Measurements from ENCODE around the gene FBXL12. TPM values are rescaled to one million over a fixed set of nuclear protein-coding genes. Genes with fewer than 3 reads are reported as not detected.

The FBXL12 gene, protein sequence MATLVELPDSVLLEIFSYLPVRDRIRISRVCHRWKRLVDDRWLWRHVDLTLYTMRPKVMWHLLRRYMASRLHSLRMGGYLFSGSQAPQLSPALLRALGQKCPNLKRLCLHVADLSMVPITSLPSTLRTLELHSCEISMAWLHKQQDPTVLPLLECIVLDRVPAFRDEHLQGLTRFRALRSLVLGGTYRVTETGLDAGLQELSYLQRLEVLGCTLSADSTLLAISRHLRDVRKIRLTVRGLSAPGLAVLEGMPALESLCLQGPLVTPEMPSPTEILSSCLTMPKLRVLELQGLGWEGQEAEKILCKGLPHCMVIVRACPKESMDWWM
- total RNA-seq, result 18.8 and 19.6 TPM in 2 replicates

DNA sequence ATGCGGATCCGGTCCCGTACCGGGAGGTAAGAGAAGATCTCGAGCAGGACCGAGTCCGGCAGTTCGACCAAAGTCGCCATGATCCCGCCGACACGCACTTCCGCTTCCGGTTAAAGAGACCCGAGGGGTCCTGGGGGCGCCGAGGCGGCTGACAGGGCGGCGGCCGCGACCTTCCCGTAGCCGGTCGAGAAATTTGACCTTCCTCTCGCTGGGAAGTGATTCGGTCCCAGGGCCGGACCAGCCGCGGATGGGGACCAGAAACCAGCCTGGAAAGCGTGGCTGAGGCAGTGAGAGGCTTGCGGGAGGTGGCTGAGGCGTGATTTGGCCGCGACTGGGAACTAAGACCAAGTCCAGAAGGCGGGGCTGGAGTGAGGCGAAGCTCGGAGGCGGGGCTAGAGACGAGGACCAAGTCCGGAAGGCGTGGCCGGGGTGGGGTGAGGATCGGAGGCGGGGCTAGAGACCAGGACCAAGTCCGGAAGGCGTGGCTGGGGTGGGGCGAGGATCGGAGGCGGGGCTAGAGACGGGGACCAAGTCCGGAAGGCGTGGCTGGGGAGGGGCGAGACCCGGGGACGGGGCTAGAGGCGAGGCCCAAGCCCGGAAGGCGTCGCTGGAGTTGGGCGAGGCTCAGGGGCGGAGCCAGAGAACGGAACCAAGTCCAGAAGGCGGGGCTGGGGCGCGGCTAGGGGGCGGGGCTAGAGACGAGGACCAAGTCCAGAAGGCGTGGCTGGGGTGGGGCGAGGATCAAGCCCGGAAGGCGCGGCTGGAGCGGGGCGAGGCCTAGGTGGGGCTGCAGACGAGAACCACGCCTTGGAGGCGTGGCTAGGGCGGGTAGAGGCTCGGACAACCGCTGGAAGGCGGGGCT, at the start of gene FBXL12:
TSS of gene FBXL12 (minus strand) at position 346 of the 862 bp plus-strand sequence. CDS start at position 80, 266 bp downstream.

DNA sequence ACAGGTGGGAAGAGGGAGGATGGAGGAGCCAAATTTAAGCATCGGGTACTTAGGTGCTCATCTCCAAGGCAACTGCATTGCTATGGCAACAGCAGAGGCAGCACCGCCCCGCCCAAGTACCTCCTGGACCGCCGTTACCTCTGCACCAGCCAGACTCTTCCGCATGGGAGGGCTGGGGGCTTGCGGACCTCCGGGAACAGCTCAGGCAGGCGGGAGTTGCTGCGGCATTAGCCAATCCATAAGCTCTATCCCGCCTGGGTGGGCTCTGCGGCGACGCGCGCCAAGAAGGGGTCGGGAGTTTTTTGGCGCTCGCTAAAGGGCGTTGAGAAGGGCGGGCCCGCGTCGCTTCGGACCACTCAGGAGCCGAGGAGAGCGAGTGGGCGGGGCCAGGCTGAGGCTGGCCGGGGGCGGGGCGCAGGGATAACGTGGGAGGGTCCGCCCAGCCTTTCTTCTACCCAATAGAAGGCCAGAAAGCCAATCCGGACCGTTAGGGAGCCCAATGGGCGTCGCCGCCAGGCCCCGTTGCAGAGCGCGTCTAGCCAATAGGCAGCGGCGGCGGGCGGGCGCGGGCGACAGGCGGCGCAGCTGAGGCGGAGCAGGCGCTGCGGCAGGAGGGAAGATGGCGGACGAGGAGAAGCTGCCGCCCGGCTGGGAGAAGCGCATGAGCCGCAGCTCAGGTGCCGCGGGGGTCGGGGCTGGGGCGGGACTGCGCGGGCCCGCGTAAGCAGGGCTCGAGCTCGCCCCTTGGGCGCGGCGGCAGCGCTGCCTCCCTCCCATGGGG, 16.0 kb upstream of the FBXL12 start, which contains the start of gene PIN1:
TSS of gene PIN1 (plus strand) at position 593 of the 781 bp plus-strand sequence. CDS start at position 620, 27 bp downstream.

DNA sequence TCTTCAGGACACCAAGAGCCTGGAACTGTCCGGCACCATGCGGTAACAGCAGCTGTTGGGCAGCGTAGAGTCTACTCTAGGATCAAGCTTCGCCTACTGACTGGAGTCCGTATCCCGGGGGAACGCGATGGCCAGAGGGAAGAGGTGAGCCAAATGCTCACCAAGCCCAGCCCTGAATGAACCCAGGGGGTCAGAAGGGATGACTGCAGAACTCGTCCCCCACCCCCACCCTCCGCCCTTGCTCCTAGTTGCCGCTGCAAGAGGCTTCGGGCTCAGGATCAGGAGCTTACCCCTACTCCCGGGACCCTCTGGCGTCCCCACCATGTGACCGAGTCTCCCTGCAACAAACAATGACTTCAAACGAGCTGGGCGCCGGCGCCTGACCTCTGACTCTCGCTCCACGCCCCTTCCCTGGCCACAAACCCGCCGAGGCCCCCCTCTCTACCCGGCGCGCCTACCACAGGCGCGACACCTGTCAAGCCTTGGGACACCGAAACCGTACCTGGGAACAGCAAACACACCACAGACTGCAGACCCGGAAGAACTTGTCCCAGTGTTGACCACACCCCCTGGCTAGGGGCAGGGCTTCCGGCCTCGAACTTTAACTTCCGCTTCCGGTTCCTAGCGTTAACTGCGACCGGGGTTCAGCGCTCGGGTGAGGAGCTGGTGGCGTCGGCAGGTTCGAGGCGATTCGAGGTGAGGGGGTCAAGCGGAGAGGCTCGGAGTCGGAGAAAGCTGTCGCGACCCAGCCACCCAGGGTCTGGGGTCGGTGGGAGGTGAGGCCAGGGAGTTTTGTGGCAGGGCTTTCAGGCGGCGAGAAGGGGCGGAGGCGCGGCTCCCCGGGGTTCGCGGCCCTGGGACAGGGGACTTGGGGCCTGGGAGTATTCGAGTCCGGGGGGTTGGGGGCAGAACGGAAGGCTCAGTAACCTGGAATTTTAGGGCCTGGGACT, 8.7 kb upstream of the FBXL12 start, which contains the start of gene UBL5:
TSS of gene UBL5 (plus strand) at position 630 of the 950 bp plus-strand sequence. CDS start 420 bp downstream, outside the sequence.

GRCh38 chr19:9768175-9769112, 50.4 kb downstream of the FBXL12 start, which contains the start of gene ZNF846:
Gene ZNF846 (minus strand): TSS chr19:9768738. CDS start chr19:9764950, 3,788 bp downstream.

Other genes starting within 250 kb of the FBXL12 start
- gene ZNF121, start 234.6 kb downstream of the FBXL12 start, total RNA-seq, result 41.0 and 45.8 TPM in 2 replicates
- gene ZNF561, start 197.8 kb downstream of the FBXL12 start, total RNA-seq, result 43.3 and 59.1 TPM in 2 replicates
- 26.0 and 28.0 TPM in 2 replicates for gene ZNF562, start 144.0 kb downstream of the FBXL12 start, total RNA-seq
- 7.9 and 14.4 TPM in 2 replicates for gene ZNF846, start 50.3 kb downstream of the FBXL12 start, total RNA-seq
- 168 and 171 TPM in 2 replicates for gene UBL5, start 8.8 kb upstream of the FBXL12 start, total RNA-seq
- gene PIN1, start 16.2 kb upstream of the FBXL12 start, total RNA-seq, result 94.2 and 123 TPM in 2 replicates
- 0.11 and 1.4 TPM in 2 replicates for gene OLFM2, start 117.4 kb upstream of the FBXL12 start, total RNA-seq
- 1.5 and 4.8 TPM in 2 replicates for gene COL5A3, start 191.4 kb upstream of the FBXL12 start, total RNA-seq
- gene RDH8, start 194.4 kb upstream of the FBXL12 start, total RNA-seq, result not detected in 2 replicates

Measured in uterine smooth muscle cell (primary cell).